IPS DF 19.7 (cell line): ENCODE results near the gene ELMO1.
A peak's percentile ranks its signal among the peaks of the same experiment; 100 is the strongest.

Source experiments
- DNase-seq: peaks from one replicate; pipeline ENCODE4 v3.0.0-alpha.2; 2013; ENCODE audit warnings: low read depth, low spot score

The ELMO1 gene, protein sequence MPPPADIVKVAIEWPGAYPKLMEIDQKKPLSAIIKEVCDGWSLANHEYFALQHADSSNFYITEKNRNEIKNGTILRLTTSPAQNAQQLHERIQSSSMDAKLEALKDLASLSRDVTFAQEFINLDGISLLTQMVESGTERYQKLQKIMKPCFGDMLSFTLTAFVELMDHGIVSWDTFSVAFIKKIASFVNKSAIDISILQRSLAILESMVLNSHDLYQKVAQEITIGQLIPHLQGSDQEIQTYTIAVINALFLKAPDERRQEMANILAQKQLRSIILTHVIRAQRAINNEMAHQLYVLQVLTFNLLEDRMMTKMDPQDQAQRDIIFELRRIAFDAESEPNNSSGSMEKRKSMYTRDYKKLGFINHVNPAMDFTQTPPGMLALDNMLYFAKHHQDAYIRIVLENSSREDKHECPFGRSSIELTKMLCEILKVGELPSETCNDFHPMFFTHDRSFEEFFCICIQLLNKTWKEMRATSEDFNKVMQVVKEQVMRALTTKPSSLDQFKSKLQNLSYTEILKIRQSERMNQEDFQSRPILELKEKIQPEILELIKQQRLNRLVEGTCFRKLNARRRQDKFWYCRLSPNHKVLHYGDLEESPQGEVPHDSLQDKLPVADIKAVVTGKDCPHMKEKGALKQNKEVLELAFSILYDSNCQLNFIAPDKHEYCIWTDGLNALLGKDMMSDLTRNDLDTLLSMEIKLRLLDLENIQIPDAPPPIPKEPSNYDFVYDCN

DNA sequence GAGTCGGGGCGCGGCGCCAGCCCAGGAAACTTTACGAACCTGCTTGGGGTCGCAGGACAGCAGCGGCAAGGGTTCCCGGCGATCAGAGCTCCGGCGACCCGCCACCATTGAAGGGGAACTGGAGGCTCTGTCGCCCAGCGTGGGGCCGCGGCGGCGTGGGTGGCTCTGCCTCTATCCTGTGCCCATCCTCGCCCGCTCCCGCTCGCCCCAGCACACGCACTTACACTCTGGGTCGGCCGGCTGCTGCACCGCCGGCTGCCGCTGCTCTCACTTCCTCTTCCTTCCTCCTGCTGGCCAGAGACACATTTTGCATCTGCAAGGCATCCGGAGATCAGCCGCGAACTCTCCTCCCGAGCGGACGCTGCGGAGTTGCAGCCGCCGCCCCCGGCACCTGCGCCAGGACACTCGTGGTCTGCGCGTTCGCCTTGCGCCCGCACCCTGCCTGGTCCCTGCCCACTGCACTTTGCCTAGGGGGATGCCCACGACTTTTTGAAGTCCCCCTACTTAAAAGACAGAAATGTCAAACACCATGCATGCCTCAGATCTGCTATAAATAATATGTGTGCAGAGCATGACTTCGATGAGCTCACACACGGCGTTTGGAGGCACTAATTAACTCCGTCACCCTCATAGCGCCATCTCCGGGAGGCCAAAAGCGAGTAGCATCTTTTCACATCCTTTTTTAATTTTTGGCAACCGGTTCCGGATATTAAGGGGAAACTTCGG lies at the start of gene ELMO1:
Gene ELMO1, minus strand, starts transcription at position 229 of the 726 bp plus-strand sequence. CDS start 106,174 bp downstream, outside the sequence.
- peak; percentile 56 for DNase-seq

GRCh38 chr7:37497576-37497975 lies 48.9 kb upstream of the ELMO1 start:
- no peak for DNase-seq

DNA sequence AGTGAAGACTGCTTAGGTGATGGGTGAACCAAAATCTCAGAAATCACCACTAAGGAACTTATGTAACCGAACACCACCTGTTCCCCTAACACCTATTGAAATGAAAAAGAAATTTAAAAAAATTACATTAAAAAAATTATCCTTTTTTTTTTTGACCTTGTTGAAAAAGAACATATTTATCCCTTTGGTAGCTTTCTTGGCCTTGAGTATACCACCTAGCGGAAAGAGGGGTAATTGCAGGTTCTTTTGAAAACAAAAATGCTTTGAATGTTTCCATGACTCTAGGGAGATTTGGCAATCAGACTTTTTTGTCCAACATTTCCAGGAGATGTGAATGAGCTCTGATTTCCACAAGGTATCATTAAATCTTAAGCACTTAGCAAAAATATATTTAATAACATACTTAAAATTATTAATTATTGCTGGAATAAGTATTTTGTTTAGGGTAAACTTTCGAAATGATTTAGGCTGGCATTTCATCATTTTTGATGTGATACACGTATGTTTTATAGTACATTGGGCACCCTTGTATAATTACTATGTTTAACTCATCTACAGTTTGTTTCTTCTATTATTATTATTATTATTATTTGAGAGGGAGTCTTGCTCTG lies 47.0 kb upstream of the ELMO1 start:
- no peak for DNase-seq

GRCh38 chr7:37494926-37495325 lies 46.3 kb upstream of the ELMO1 start:
- DNase-seq = no peak

DNA sequence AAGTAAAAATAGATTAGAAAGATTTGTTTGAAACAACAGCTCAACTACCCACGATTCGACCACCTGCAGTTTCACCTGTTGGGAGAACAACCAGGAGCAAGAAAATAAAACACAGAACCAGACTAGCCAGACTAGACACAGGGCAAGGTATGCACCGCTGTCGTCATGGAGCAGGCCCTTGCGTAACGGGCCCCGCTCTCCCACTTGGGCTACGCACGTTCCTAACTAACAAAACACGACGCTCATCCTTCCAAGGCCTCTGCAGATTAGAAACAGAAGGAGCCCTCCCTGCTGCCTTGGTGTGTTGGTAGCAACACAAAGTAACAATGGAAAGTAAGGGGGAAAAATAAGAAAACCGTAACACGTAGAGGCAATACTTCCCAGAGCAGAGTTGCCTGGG lies 45.1 kb upstream of the ELMO1 start:
- no peak for DNase-seq

GRCh38 chr7:37493123-37493522 lies 44.5 kb upstream of the ELMO1 start:
- DNase-seq = no peak

- DNase-seq = peak; percentile 28
These were observed 43.4 kb upstream of the ELMO1 start for GRCh38 chr7:37491919-37492694.

DNA sequence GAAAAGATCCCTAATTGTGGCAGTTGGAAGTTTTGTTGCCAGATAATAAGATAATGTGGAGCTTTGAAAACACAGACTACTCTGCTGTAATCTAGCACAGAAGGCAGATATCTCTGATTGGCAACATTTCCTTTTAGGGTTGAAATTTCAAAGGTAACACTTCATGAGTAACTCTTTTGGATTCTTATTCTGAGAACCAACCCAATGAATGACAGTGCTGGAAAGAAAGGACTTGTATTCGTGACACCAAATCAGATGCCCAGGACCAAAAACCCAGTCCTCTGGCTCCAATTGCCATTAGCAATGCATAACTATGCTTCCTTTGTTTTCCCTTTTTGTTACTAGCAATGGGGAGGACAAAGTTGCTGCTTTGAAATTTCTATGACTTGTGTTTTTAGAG lies 41.0 kb upstream of the ELMO1 start:
- DNase-seq = no peak

- DNase-seq = no peak
These were observed 39.6 kb upstream of the ELMO1 start for GRCh38 chr7:37488163-37488764.

DNA sequence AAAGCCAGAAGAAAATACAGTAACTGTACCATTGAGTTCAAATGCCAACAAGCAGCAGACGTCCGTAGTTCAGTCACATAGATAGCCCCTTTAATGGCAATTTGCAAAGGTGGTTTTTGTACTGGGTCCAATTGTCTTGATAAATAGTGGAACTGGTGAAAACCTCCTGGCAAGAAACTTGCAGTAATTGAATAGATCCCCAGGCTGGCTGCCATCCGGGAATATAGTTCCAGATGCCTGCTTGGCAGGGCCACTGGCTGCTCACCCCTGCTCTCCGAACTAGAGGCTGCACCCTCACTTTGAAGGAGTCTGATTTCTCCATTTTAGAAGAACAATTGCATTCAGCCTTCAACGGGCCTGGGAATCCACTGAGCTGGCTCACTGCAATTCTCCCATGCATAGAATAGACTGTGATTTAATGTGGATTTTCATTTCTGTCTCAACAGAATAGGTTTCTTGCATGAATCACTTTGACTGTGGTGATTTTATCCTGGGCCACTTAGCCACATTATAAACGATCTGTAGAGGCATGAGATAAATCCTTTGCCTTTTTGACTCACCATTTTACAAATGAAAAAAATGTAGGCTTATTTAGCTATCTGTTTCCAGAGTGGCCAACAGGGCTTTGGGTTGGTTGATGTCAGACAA lies 35.9 kb upstream of the ELMO1 start:
- no peak for DNase-seq

DNA sequence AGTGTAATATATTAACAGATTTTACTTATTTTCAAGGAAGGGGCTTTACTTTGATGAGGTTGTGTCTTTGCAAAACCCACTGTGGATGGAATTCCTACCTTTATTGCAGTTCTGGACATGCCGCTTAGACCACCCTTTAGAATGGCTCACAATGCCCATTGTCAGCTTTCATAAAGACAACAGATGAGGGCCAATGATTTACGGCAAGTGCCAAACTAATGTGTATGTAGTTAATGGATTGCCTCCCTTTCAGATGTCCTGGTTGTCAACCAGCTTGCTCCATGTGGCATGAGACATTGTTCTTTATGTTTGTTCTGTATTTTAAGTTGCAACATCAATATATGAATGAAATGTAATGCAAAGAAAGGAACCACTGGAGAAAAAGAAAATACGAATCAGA lies 35.0 kb upstream of the ELMO1 start:
- DNase-seq = no peak

DNA sequence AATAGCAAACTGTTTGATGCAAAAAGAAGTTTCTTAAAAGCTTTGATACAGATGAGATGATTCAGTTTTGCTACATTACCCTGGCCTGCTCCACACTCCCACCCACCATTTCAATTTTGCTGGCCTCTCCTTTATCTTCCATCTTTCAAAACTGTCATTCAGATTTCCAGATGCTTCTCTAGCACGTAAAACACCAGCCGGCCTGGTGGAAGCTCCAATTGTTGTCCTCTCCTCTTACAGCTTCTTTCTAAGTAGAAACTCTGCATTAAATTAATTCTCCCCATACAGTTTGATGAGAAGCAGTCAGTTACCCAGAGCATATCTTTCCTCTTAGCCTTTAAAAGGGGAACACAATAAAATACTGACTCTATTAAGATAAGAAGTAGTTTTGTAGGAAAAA lies 34.3 kb upstream of the ELMO1 start:
- no peak for DNase-seq

GRCh38 chr7:37482505-37482904 lies 33.8 kb upstream of the ELMO1 start:
- DNase-seq = no peak

GRCh38 chr7:37481722-37482288 lies 33.1 kb upstream of the ELMO1 start:
- no peak for DNase-seq

GRCh38 chr7:37481154-37481553 lies 32.5 kb upstream of the ELMO1 start:
- no peak for DNase-seq

- no peak for DNase-seq
These were observed 31.7 kb upstream of the ELMO1 start for GRCh38 chr7:37480041-37481031.

- no peak for DNase-seq
These were observed 28.3 kb upstream of the ELMO1 start for GRCh38 chr7:37476881-37477450.

- DNase-seq = no peak
These were observed 27.8 kb upstream of the ELMO1 start for GRCh38 chr7:37476428-37476827.
